HEK293T (cell line): ENCODE results near the gene GLT8D2.

Experiments
- CTCF ChIA-PET: fragments of 350-600 bp; formaldehyde crosslinking; extraction: SDS; loops from one replicate; lab custom pipeline; 2021; ENCODE audit warnings: antibody characterized with exemption, inconsistent platforms; lab: Yijun Ruan, JAX
- POLR2A ChIA-PET: fragments of 350-600 bp; formaldehyde crosslinking; extraction: SDS; loops from one replicate; lab custom pipeline; 2020; ENCODE audit warnings: antibody characterized with exemption, inconsistent platforms; lab: Yijun Ruan, JAX
- DNase-seq: peaks from one replicate; pipeline ENCODE4 v3.0.0; 2012; ENCODE audit warnings: mixed read lengths; ENCODE audit errors: extremely low spot score
- ARNT ChIP-seq: fragments of 450-650 bp; IDR thresholded peaks from 2 replicates; pipeline ENCODE4 v1.6.1; 2017; ENCODE audit warnings: mild to moderate bottlenecking
- BHLHE40 ChIP-seq: fragments of 450-650 bp; IDR thresholded peaks from 2 replicates; pipeline ENCODE4 v1.6.1; 2016; ENCODE audit warnings: mild to moderate bottlenecking, moderate library complexity, borderline replicate concordance
- CTBP1 ChIP-seq: fragments of 450-650 bp; IDR thresholded peaks from 2 replicates; pipeline ENCODE4 v1.6.1; 2016; ENCODE audit warnings: borderline replicate concordance
- ELF4 ChIP-seq: fragments of 450-650 bp; IDR thresholded peaks from 2 replicates; pipeline ENCODE4 v1.6.1; 2017; ENCODE audit warnings: antibody characterized with exemption
- FOXA1 ChIP-seq: fragments of 450-650 bp; IDR thresholded peaks from 2 replicates; pipeline ENCODE4 v1.6.1; 2016; ENCODE audit warnings: mild to moderate bottlenecking
- FOXK2 ChIP-seq: fragments of 450-650 bp; IDR thresholded peaks from 2 replicates; pipeline ENCODE4 v1.6.1; 2016; ENCODE audit warnings: mild to moderate bottlenecking
- FOXM1 ChIP-seq: fragments of 450-650 bp; IDR thresholded peaks from 2 replicates; pipeline ENCODE4 v1.6.1; 2017; ENCODE audit warnings: mild to moderate bottlenecking, borderline replicate concordance
- HDGF ChIP-seq: fragments of 450-650 bp; IDR thresholded peaks from 2 replicates; pipeline ENCODE4 v1.6.1; 2017; ENCODE audit warnings: antibody characterized with exemption, borderline replicate concordance
- L3MBTL2 ChIP-seq: fragments of 450-650 bp; conservative IDR thresholded peaks from 2 replicates; pipeline ENCODE4 v1.6.1; 2016; ENCODE audit warnings: mild to moderate bottlenecking
- LEF1 ChIP-seq: fragments of 450-650 bp; IDR thresholded peaks from 2 replicates; pipeline ENCODE4 v1.6.1; 2017; ENCODE audit warnings: mild to moderate bottlenecking, borderline replicate concordance
- NFRKB ChIP-seq: fragments of 450-650 bp; IDR thresholded peaks from 2 replicates; pipeline ENCODE4 v1.6.1; 2016; ENCODE audit warnings: mild to moderate bottlenecking, moderate library complexity
- SP1 ChIP-seq: fragments of 450-650 bp; IDR thresholded peaks from 2 replicates; pipeline ENCODE4 v1.6.1; 2017
- SUZ12 ChIP-seq: fragments of 450-650 bp; IDR thresholded peaks from 2 replicates; pipeline ENCODE4 v1.6.1; 2016; ENCODE audit warnings: mild to moderate bottlenecking
- TARDBP ChIP-seq: fragments of 450-650 bp; IDR thresholded peaks from 2 replicates; pipeline ENCODE4 v1.6.1; 2016
- ZNF384 ChIP-seq: fragments of 450-650 bp; IDR thresholded peaks from 2 replicates; pipeline ENCODE4 v1.6.1; 2016
- TF ChIP-seq, protein P1 (sequence below): fragments of 450-650 bp; IDR thresholded peaks from 2 replicates; pipeline ENCODE4 v1.6.1; 2016

The GLT8D2 gene

GRCh38 chr12:103996595-103996994, 53.4 kb downstream of the GLT8D2 start:
- no peak for DNase-seq
- no peak for TF ChIP-seq CTBP1
- TF ChIP-seq ARNT, result no peak
- no peak for TF ChIP-seq L3MBTL2
- TF ChIP-seq FOXM1, result no peak
- TF ChIP-seq BHLHE40, result no peak
- no peak for TF ChIP-seq FOXK2
- no peak for TF ChIP-seq ZNF384
- no peak for TF ChIP-seq ELF4
- no peak for TF ChIP-seq NFRKB
- TF ChIP-seq TARDBP, result no peak
- TF ChIP-seq SUZ12, result no peak
- TF ChIP-seq FOXA1, result no peak
- TF ChIP-seq HDGF, result no peak
- no peak for TF ChIP-seq SP1
- TF ChIP-seq, protein P1, sequence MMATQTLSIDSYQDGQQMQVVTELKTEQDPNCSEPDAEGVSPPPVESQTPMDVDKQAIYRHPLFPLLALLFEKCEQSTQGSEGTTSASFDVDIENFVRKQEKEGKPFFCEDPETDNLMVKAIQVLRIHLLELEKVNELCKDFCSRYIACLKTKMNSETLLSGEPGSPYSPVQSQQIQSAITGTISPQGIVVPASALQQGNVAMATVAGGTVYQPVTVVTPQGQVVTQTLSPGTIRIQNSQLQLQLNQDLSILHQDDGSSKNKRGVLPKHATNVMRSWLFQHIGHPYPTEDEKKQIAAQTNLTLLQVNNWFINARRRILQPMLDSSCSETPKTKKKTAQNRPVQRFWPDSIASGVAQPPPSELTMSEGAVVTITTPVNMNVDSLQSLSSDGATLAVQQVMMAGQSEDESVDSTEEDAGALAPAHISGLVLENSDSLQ, result no peak
- no peak for TF ChIP-seq LEF1
- CTCF ChIA-PET, result no interaction called here
- POLR2A ChIA-PET, result interaction anchor here (0.9 to 2.1 kb wide), 2 partner anchors 31 to 67 kb away, joined by 3 to 6 read pairs; partner anchors contain the start of genes HSP90B1 and TDG

GRCh38 chr12:103994235-103994634, 55.8 kb downstream of the GLT8D2 start:
- ChIA-PET POLR2A (no interaction called here), CTCF (no interaction called here)
- DNase-seq, result no peak
- no peak for TF ChIP-seq LEF1
- TF ChIP-seq SUZ12, result no peak
- TF ChIP-seq NFRKB, result no peak

DNA sequence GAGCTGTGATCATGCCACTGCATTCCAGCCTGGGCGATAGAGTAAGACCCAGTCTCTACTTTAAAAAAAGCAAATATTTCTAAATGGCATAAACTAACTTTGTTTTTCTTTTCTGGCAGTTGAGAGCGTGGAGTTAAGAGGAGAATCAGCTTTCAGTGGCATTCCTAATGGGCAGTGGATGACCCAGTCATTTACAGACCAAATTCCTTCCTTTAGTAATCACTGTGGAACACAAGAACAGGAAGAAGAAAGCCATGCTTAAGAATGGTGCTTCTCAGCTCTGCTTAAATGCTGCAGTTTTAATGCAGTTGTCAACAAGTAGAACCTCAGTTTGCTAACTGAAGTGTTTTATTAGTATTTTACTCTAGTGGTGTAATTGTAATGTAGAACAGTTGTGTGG, 63.2 kb downstream of the GLT8D2 start:
- ChIA-PET CTCF (no interaction called here), POLR2A (no interaction called here)
- TF ChIP-seq ELF4 (no peak), TARDBP (no peak), HDGF (no peak), SUZ12 (no peak), L3MBTL2 (no peak), FOXK2 (no peak), NFRKB (no peak), LEF1 (no peak), ZNF384 (no peak), CTBP1 (no peak), BHLHE40 (no peak), ARNT (no peak), FOXA1 (no peak), FOXM1 (no peak)
- no peak for DNase-seq

DNA sequence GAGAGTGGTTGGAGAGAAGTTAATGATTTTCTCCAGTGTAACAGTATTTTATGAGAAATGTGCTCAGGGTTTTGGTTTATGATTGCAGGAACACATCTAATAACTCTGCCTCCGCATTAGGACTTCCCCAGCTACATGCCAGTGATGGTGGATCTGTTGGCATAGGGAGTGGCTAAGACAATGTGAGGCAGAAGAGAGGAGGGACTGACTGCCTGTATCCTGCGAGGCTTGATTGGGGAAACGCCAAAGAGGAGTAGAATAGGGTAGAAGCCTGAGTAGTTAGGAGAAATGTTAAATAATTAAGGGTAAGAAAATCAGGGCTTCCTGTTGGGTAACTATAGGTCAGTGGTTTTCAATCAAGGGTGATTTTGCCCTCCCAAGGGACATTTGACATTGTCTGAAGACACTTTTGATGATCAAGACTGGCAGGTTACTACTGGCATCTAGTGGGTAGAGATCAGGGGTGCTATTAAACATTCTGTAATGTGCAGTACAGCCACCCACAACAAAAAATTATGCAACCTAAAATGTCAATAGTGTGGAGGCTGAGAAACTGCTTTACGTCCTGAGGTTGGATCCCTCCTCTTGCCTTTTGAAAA, 71.5 kb downstream of the GLT8D2 start:
- ChIA-PET CTCF (no interaction called here), POLR2A (no interaction called here)
- TF ChIP-seq BHLHE40 (no peak), TARDBP (no peak)
- DNase-seq, result no peak

- ChIA-PET CTCF (no interaction called here), POLR2A (no interaction called here)
- no peak for TF ChIP-seq ZNF384
- TF ChIP-seq ELF4, result no peak
- no peak for TF ChIP-seq SUZ12
- TF ChIP-seq NFRKB, result no peak
- no peak for TF ChIP-seq FOXK2
- TF ChIP-seq LEF1, result no peak
- TF ChIP-seq L3MBTL2, result no peak
- no peak for TF ChIP-seq CTBP1
- TF ChIP-seq, protein P1, result no peak
- no peak for TF ChIP-seq TARDBP
- TF ChIP-seq SP1, result no peak
- no peak for TF ChIP-seq ARNT
- TF ChIP-seq HDGF, result no peak
- no peak for DNase-seq
Observed at GRCh38 chr12:103975368-103975767, 74.6 kb downstream of the GLT8D2 start.

GRCh38 chr12:103973909-103974308, 76.1 kb downstream of the GLT8D2 start:
- TF ChIP-seq SP1 (no peak), SUZ12 (no peak)
- ChIA-PET CTCF (interaction anchor here (0.9 kb wide), 1 partner anchor 135 kb away, joined by 3 read pairs; no protein-coding TSS in a partner anchor), POLR2A (interaction anchor here (0.7 to 1.4 kb wide), 2 partner anchors 8 to 17 kb away, joined by 3 to 6 read pairs; partner anchors contain the start of gene TDG)
- DNase-seq, result no peak

DNA sequence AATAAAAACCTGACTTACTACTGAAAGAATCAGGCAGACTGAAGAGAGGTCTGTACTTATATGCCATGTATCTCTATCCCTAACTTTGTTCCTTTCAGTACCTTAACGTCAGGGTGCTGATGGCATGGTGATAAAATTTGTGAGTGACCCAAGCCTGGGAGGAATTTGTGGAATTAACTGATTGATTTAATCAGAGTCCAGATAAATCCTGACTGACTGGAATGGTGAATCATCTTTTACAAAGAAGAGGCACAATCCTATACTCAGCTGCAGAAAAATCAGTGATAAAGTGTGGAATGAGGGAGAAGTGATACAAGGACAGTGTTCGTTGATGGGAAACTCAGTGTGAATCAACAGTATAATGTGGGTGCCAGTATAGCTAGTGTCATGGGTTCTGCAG, 80.6 kb downstream of the GLT8D2 start:
- TF ChIP-seq ZNF384, result no peak
- no peak for TF ChIP-seq FOXK2
- no peak for TF ChIP-seq HDGF
- TF ChIP-seq, protein P1, result no peak
- TF ChIP-seq BHLHE40, result no peak
- no peak for TF ChIP-seq FOXM1
- TF ChIP-seq TARDBP, result no peak
- no peak for TF ChIP-seq SP1
- TF ChIP-seq ELF4, result no peak
- TF ChIP-seq SUZ12, result no peak
- TF ChIP-seq ARNT, result no peak
- no peak for TF ChIP-seq CTBP1
- no peak for TF ChIP-seq L3MBTL2
- TF ChIP-seq NFRKB, result no peak
- TF ChIP-seq FOXA1, result no peak
- no peak for TF ChIP-seq LEF1
- POLR2A ChIA-PET, result no interaction called here
- CTCF ChIA-PET, result no interaction called here
- no peak for DNase-seq
